ENCODE data around the gene PLEKHA7.
"Not testable (repeated sequence)": the region's sequence is repeated elsewhere in the genome, so short reads cannot be mapped to it uniquely, and the experiment has no call there.

The PLEKHA7 gene

GRCh38 chr11:16874275-16874975 lies 139.8 kb downstream of the PLEKHA7 start:
- H3K4me3 ChIP-seq (replicated peaks; ENCODE audit: low read depth, low read length), result no peak overlapping the region
- no peak for DNase-seq (ENCODE audit: extremely low read depth, low read depth)
- no peak for TF ChIP-seq CTCF (IDR thresholded peaks at IDR 0.05; ENCODE audit: low read depth, low read length, missing control alignments)

- no peak for TF ChIP-seq CTCF (IDR thresholded peaks at IDR 0.05; ENCODE audit: low read depth, low read length, missing control alignments)
- no peak for DNase-seq (ENCODE audit: extremely low read depth, low read depth)
- H3K4me3 ChIP-seq (replicated peaks; ENCODE audit: low read depth, low read length), result no peak overlapping the region
These were observed 140.9 kb downstream of the PLEKHA7 start for GRCh38 chr11:16873289-16873688.

- no peak for TF ChIP-seq CTCF (IDR thresholded peaks at IDR 0.05; ENCODE audit: low read depth, low read length, missing control alignments)
- no peak overlapping the region for H3K4me3 ChIP-seq (replicated peaks; ENCODE audit: low read depth, low read length)
- no peak for DNase-seq (ENCODE audit: extremely low read depth, low read depth)
These were observed 142.8 kb downstream of the PLEKHA7 start for GRCh38 chr11:16871368-16871767.

- no peak overlapping the region for H3K4me3 ChIP-seq (replicated peaks; ENCODE audit: low read depth, low read length)
- DNase-seq (ENCODE audit: extremely low read depth, low read depth), result no peak
- no peak for TF ChIP-seq CTCF (IDR thresholded peaks at IDR 0.05; ENCODE audit: low read depth, low read length, missing control alignments)
These were observed 147.1 kb downstream of the PLEKHA7 start for GRCh38 chr11:16867097-16867496.

- not testable (repeated sequence) for DNase-seq (ENCODE audit: extremely low read depth, low read depth)
These were observed 149.8 kb downstream of the PLEKHA7 start for GRCh38 chr11:16864428-16864827.

GRCh38 chr11:16863389-16863788 lies 150.8 kb downstream of the PLEKHA7 start:
- no peak for TF ChIP-seq CTCF (IDR thresholded peaks at IDR 0.05; ENCODE audit: low read depth, low read length, missing control alignments)
- no peak for DNase-seq (ENCODE audit: extremely low read depth, low read depth)
- H3K4me3 ChIP-seq (replicated peaks; ENCODE audit: low read depth, low read length), result no peak overlapping the region

More at GRCh38 chr11:16864428-16864827, 149.8 kb downstream of the PLEKHA7 start:
- H3K4me3 ChIP-seq (replicated peaks; ENCODE audit: low read depth, low read length), result not testable (repeated sequence)

GRCh38 chr11:16862726-16863125 lies 151.5 kb downstream of the PLEKHA7 start:
- H3K4me3 ChIP-seq (replicated peaks; ENCODE audit: low read depth, low read length), result no peak overlapping the region
- DNase-seq (ENCODE audit: extremely low read depth, low read depth), result peak; percentile 31
- TF ChIP-seq CTCF (IDR thresholded peaks at IDR 0.05; ENCODE audit: low read depth, low read length, missing control alignments), result no peak

Measured in HFF-Myc (cell line).